HG03457 (cell line): ENCODE data around the gene CEL.
"Not testable (repeated sequence)": the region's sequence is repeated elsewhere in the genome, so short reads cannot be mapped to it uniquely, and the experiment has no call there.

ENCODE experiments used
- ATAC-seq: cut with Tn5 transposase; IDR thresholded peaks from one replicate; pipeline ENCODE4 v1.9.1; 2021; ENCODE audit warnings: moderate number of reproducible peaks; ENCODE audit not compliant: unreplicated experiment

Gene CEL

DNA sequence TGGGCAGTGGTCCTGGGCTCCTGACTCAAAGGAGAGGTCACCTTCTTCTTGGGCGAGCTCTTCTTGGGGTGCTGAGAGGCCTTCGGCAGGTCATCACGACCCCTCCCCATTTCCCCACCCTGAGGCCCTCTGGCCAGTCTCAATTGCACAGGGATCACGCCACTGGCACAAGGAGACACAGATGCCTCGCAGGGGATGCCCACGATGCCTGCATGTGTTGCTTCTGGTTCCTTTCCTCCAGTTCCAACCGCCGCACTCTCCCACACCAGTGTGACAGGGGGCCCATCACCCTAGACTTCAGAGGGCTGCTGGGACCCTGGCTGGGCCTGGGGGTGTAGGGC is 1.3 kb downstream of the CEL start:
- no peak for ATAC-seq

DNA sequence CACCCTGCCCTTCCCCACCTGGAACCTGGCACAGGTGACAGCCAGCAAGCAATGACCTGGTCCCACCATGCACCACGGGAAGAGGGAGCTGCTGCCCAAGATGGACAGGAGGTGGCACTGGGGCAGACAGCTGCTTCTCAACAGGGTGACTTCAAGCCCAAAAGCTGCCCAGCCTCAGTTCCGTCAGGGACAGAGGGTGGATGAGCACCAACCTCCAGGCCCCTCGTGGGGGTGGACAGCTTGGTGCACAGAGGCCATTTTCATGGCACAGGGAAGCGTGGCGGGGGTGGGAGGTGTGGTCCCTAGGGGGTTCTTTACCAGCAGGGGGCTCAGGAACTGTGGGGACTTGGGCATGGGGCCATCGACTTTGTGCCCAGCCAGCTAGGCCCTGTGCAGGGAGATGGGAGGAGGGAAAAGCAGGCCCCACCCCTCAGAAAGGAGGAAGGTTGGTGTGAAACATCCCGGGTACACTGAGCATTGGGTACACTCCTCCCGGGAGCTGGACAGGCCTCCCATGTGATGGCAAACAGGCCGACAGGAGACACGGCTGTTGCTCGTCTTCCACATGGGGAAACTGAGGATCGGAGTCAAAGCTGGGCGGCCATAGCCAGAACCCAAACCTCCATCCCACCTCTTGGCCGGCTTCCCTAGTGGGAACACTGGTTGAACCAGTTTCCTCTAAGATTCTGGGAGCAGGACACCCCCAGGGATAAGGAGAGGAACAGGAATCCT is 1.9 kb downstream of the CEL start:
- no peak for ATAC-seq

GRCh38 chr9:133064241-133065069 is 2.7 kb downstream of the CEL start:
- ATAC-seq = no peak

DNA sequence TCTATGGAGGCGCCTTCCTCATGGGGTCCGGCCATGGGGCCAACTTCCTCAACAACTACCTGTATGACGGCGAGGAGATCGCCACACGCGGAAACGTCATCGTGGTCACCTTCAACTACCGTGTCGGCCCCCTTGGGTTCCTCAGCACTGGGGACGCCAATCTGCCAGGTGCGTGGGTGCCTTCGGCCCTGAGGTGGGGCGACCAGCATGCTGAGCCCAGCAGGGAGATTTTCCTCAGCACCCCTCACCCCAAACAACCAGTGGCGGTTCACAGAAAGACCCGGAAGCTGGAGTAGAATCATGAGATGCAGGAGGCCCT is 3.2 kb downstream of the CEL start:
- ATAC-seq = no peak

GRCh38 chr9:133066181-133066983 is 4.6 kb downstream of the CEL start:
- no peak for ATAC-seq

- no peak for ATAC-seq
Observed at GRCh38 chr9:133067006-133067405, 5.2 kb downstream of the CEL start.

- ATAC-seq = no peak
Observed at GRCh38 chr9:133067813-133068212, 6.0 kb downstream of the CEL start.

- not testable (repeated sequence) for ATAC-seq
Observed at GRCh38 chr9:133068431-133068830, 6.7 kb downstream of the CEL start.

- not testable (repeated sequence) for ATAC-seq
Observed at GRCh38 chr9:133070500-133070961, 8.8 kb downstream of the CEL start.

DNA sequence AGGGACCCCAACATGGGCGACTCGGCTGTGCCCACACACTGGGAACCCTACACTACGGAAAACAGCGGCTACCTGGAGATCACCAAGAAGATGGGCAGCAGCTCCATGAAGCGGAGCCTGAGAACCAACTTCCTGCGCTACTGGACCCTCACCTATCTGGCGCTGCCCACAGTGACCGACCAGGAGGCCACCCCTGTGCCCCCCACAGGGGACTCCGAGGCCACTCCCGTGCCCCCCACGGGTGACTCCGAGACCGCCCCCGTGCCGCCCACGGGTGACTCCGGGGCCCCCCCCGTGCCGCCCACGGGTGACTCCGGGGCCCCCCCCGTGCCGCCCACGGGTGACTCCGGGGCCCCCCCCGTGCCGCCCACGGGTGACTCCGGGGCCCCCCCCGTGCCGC is 9.2 kb downstream of the CEL start:
- ATAC-seq = not testable (repeated sequence)

- ATAC-seq = no peak
Observed at GRCh38 chr9:133071484-133072150, 9.8 kb downstream of the CEL start.

- ATAC-seq = not testable (repeated sequence)
Observed at GRCh38 chr9:133072210-133072609, 10.4 kb downstream of the CEL start.

DNA sequence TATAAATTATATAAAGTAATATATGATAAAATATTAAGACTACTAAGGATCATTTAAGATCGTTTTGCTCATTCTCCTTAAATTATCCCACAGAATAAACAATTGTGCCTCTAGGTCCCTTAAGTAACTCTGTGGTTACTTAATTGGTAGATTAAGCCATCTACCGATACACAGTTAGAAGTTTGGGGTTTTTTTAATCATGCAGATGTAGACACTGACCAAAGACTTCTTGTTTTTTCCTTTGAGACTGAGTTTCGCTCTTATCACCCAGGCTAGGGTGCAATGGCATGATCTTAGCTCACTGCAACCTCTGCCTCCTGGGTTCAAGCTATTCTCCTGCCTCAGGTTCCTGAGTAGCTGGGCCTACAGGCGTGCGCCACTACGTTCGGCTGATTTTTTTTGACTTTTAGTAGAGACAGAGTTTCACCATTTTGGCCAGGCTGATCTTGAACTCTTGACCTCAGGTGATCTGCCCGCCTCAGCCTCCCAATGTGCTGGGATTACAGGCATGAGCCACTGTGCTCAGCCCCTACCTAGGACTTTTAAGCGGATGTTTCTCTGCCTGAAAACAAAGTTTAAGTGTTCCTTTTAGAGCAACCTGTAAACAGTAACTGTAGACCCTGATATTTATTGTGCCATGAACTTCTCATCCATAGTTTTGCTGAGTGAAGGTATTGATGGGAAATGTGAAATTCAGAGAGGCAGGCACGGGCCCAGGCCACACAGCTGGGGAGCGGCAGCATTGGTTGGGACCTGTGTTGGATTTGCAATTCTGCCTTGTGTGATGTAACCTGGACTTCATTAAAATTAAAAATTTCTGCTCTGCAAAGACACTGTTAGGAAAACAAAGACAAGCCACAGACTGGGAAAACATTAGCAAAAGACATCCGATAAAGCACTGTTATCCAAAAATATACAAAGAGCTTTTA is 11.6 kb downstream of the CEL start:
- ATAC-seq = no peak

GRCh38 chr9:133074111-133074651 is 12.4 kb downstream of the CEL start:
- ATAC-seq = no peak

GRCh38 chr9:133075925-133076630 is 14.3 kb downstream of the CEL start:
- no peak for ATAC-seq

DNA sequence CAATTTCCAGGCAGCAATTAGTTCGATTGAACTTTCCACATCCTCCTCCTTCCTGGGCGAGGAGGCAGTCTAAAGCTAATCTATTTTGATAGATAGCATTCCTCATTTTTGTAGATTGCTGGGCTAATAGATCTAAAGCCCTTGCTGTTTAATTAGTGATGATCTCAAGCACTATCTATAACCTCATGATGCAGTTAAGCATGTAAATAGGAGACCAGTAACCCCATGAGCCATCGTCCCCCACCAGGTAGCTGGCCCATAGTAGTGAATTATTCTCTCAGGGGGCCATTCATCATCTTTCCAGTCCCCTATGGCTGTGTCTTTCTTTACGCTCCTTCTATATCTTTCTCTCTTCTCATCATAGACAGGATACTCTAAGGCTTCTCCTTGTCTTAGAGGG is 14.9 kb downstream of the CEL start:
- no peak for ATAC-seq

DNA sequence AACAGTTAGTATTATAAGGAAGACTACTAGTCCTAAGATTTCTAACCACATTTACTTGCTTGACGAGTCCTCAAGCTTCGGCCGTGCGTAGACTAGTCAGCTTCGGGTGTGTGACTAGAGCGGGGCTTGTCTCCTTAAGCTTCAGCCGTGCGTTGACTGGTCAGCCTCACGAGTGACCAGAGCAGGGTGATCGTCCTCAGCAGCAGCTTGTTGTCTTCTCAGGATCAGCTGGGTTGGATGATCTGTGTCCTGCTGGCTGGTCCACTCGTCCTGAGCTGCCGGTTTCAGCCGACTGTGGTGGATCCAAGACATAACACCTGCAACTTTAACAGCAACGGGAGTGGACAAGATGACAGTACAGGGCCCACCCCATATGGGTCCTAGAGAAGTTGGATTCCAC is 16.7 kb downstream of the CEL start:
- ATAC-seq = no peak

- no peak for ATAC-seq
Observed at GRCh38 chr9:133080161-133080560, 18.4 kb downstream of the CEL start.
